ENCODE measurements around the gene FOXN1.

FOXN1 gene

GRCh38 chr17:28526381-28526780 is 20.2 kb downstream of the FOXN1 start:
- DNase-seq (ENCODE audit: low spot score) = no peak

- no peak for DNase-seq (ENCODE audit: low spot score)
Measured at GRCh38 chr17:28527181-28527681, 21.1 kb downstream of the FOXN1 start.

DNA sequence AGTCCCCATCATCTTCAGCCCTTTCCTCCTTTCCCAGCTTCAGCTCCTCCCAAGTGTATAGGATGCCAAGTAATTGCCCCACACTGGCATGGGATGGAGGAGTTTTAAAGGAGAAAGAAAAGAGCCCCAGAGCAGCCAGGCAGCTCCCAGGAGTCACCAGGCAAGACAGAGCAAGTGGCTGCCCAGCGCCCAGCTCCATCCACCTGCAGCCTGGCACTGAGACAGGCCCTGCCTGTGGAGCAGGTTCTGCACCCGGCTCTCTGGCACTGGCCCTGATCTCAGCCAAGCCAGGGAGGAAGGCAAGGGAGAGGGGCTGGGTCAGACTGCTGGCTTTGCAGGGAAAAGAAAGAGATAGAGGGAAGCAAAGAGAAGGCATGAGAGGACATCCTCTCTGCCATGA is 21.7 kb downstream of the FOXN1 start:
- no peak for DNase-seq (ENCODE audit: low spot score)

DNA sequence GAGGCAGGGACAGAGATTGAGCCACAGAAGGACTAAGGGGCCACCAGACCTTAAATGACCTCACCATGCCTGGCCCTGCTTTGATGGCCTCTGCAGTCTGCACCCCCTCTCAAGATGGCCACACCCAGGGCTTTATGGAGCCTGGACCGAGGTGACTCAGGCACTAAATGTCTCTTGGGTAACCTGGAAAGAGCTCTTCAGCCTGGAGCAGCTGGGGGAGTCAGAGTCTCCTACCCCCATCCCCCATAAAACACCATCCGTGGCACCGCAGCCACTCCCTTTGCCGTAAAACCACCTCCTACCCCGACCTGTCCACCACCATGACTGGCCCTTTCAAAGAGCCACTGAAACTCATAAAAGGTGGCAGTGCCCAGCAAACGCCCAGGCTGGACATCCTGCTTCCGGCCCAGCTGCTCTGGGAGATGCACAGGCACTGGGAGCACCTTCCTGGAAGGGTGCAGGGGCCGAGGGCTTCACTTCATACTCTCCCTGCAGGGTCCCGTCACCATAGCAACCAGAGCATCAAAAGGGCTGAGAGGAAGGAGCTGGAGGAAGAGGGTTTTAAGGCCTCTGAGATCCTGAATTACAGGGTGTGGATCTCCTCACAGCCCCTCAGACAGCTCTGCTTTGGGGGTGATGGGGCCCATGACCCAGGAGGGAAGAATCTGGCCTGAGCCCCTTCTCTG is 22.3 kb downstream of the FOXN1 start:
- DNase-seq (ENCODE audit: low spot score) = no peak

DNA sequence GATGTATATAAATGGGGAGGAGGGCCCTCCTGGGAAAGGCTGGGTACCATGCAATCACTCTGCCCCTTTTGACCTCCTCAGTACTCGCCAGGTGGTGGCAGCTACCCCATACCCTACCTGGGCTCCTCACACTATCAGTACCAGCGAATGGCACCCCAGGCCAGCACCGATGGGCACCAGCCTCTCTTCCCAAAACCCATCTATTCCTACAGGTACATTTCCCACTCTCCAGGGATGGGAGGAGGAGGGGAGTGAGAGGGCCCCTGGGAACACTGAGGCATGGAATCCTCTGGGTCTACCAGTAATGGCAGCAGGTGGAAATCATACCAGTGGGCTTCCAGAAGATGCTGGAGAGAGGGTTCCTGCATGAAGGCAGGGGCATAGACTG is 22.9 kb downstream of the FOXN1 start:
- no peak for DNase-seq (ENCODE audit: low spot score)

GRCh38 chr17:28530250-28530649 is 24.1 kb downstream of the FOXN1 start:
- DNase-seq (ENCODE audit: low spot score) = no peak

DNA sequence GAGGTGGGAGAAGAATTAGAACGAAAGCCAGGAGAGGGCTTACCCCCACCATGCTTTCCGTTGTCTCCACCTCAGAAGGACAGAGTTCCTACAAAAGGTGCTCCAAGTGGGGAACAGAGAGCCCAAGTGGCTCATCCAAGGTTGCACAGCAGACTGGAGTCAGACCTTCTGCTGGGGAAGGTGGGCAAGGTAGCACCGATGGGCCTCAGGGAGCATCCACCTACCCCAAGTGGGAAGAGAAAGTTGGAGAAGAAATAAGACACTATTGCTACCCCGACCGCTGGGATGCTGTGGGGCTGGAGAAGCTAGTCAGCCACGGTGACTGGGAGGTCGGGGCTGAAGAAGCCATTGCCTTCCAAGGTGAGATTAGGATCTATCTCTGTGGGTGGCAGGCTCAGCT is 24.8 kb downstream of the FOXN1 start:
- no peak for DNase-seq (ENCODE audit: low spot score)

- DNase-seq (ENCODE audit: low spot score) = no peak
Measured at GRCh38 chr17:28532050-28532960, 26.2 kb downstream of the FOXN1 start.

- DNase-seq (ENCODE audit: low spot score) = no peak
Measured at GRCh38 chr17:28533091-28533807, 27.1 kb downstream of the FOXN1 start.

DNA sequence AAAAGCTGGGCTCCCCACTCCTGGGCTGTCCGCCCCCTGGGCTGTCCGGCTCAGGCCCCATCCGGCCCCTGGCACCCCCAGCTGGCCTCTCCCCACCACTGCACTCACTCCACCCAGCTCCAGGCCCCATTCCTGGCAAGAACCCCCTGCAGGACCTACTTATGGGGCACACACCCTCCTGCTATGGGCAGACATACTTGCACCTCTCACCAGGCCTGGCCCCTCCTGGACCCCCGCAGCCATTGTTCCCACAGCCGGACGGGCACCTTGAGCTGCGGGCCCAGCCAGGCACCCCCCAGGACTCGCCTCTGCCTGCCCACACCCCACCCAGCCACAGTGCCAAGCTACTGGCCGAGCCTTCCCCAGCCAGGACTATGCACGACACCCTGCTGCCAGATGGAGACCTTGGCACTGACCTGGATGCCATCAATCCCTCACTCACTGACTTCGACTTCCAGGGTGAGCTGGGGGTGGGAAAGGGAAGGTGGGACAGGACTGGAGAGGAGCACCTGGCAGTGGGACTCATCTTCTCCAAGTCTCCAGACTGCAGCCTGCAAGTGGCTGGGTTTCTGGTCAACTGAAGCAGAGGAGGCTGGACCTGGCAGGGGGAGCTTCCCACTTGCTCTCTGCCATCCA is 28.7 kb downstream of the FOXN1 start:
- no peak for DNase-seq (ENCODE audit: low spot score)

GRCh38 chr17:28536532-28537218 is 30.5 kb downstream of the FOXN1 start:
- DNase-seq (ENCODE audit: low spot score) = no peak

DNA sequence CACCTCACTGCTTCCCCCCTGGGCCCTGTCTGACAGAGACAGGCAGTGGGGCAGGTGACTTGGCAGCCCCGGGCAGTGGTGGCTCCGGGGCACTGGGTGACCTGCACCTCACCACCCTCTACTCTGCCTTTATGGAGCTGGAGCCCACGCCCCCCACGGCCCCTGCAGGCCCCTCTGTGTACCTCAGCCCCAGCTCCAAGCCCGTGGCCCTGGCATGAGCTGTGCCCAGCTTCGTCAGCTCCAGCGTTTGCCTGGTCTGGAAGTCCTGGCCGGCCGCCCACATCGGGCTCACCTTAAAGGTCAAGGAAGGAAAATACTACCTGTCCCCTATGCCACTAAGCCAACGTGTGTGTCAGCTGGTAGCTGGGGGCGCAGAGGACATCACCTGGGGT is 31.1 kb downstream of the FOXN1 start:
- no peak for DNase-seq (ENCODE audit: low spot score)

DNA sequence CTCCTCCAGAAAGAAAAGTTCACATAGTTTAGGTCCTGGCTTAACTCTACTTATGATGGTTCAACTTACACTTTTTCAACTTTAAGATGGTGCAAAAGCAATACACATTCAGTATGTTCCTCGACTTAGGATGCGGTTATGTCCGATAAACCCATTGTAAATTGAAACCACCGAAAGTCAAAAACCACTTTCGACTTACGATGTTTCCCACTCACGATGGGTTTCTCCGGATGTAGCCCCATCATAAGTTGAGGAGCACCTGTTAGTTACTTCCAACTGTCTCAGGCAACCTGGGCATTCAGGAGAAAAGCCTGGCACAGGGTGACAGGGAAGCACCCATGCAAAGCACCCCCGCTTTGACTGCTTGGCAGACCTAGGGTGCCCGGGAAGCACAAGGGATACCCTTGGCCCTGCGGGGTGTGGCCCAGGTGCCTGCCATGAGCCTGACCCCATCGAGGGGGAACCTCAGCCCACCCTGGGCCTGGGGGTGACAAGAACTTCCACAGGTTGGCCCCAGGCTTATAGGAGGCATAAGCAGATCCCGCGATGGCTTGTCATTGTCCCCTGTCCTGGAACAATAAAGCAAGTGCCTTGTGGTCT is 32.2 kb downstream of the FOXN1 start:
- DNase-seq (ENCODE audit: low spot score) = no peak

DNA sequence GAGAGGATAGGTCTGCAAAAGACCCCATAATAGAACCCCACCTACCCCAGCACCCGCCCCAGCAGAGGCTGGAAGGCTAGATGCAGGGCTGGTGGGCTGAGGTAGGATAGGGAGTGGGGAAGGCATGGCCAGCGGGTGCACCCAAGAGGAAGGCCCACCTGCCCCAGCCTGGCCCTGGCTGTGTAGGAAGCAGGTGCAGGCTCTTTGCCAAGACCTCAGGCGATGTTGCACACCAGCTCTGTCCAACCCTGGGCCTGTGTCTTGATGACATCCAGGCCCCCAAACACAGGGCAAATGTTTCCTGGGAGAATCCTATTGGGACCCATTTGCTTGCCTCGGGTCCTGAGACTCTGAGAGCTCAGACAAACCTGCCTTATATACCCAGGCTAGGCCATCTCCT is 34.1 kb downstream of the FOXN1 start:
- no peak for DNase-seq (ENCODE audit: low spot score)

GRCh38 chr17:28541439-28541838 is 35.3 kb downstream of the FOXN1 start:
- no peak for DNase-seq (ENCODE audit: low spot score)

GRCh38 chr17:28544402-28545140 is 38.4 kb downstream of the FOXN1 start:
- DNase-seq (ENCODE audit: low spot score) = no peak

DNA sequence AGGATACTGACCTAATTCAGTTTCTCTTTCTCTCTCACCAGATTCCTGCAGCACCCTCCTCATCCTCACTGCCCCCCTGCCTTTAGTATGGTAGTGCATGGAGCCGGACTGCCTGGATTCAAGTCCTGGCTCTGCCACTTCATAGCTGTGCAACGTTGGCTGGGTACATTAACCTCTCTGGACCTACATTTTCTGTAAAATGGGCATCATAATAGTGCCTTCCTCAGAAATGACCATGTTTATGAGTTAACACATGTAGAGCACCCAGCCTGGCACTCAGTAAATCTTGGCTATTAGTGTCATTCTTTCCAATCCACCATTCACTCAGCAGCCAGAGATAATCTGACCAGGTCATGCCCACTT is 39.0 kb downstream of the FOXN1 start:
- DNase-seq (ENCODE audit: low spot score) = no peak

- DNase-seq (ENCODE audit: low spot score) = no peak
Measured at GRCh38 chr17:28545787-28546415, 39.8 kb downstream of the FOXN1 start.

DNA sequence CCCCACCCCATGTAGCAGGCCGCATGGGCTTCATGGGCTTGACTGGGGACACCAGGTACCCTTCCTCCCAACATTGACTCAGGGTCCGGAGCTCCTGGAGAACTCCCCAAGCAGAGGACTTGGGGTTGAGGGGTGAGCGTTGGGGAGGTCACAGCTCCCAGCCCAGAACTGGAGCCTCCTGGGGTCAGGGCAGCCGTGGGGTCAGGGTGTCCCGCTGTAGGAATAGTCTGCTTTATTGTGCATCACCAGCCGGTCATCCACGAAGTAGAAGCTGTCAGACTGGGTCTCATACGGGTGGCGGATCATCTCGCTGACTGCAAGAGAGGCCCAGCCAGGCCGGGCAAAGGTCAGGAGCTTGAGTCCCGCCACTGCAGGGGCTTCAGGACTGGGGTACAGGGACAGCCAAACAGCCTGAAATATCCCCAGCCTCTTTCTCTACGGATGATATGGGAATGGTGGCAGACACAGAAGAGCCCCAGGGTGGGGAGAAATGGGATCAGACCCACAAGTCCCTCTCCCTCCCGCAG is 41.0 kb downstream of the FOXN1 start:
- DNase-seq (ENCODE audit: low spot score) = no peak

All from CD4-positive, alpha-beta T cell treated with Interleukin-6 at 100 ng/mL for 8 hours (primary cell).